ENCODE results near the gene C1QTNF8.

Gene C1QTNF8

GRCh38 chr16:1073566-1074378 is 22.3 kb downstream of the C1QTNF8 start:
- no peak for DNase-seq

- DNase-seq: no peak
Observed at GRCh38 chr16:1073262-1073558, 22.8 kb downstream of the C1QTNF8 start.

- DNase-seq: no peak
Observed at GRCh38 chr16:1072526-1073261, 23.4 kb downstream of the C1QTNF8 start, which contains the start of gene SSTR5. SSTR5 (plus strand) TSS chr16:1072747; CDS start chr16:1078869, 6,122 bp downstream.

GRCh38 chr16:1071561-1072225 is 24.4 kb downstream of the C1QTNF8 start:
- no peak for DNase-seq

GRCh38 chr16:1070864-1071408 is 25.1 kb downstream of the C1QTNF8 start:
- no peak for DNase-seq

GRCh38 chr16:1070084-1070863 is 25.8 kb downstream of the C1QTNF8 start:
- no peak for DNase-seq

GRCh38 chr16:1069154-1069553 is 26.9 kb downstream of the C1QTNF8 start:
- no peak for DNase-seq

GRCh38 chr16:1068451-1068850 is 27.6 kb downstream of the C1QTNF8 start:
- no peak for DNase-seq

GRCh38 chr16:1067629-1068028 is 28.4 kb downstream of the C1QTNF8 start:
- DNase-seq: no peak

- no peak for DNase-seq
Observed at GRCh38 chr16:1066584-1067172, 29.4 kb downstream of the C1QTNF8 start.

GRCh38 chr16:1065469-1066128 is 30.4 kb downstream of the C1QTNF8 start:
- no peak for DNase-seq

GRCh38 chr16:1063728-1064127 is 32.3 kb downstream of the C1QTNF8 start:
- no peak for DNase-seq

- no peak for DNase-seq
Observed at GRCh38 chr16:1062895-1063294, 33.1 kb downstream of the C1QTNF8 start.

GRCh38 chr16:1061769-1062505 is 34.1 kb downstream of the C1QTNF8 start:
- no peak for DNase-seq

- no peak for DNase-seq
Observed at GRCh38 chr16:1060416-1061340, 35.4 kb downstream of the C1QTNF8 start.

GRCh38 chr16:1059310-1059709 is 36.7 kb downstream of the C1QTNF8 start:
- DNase-seq: no peak

GRCh38 chr16:1058216-1058615 is 37.8 kb downstream of the C1QTNF8 start:
- no peak for DNase-seq

GRCh38 chr16:1057252-1057932 is 38.7 kb downstream of the C1QTNF8 start:
- DNase-seq: no peak

- DNase-seq: no peak
Observed at GRCh38 chr16:1056196-1056595, 39.8 kb downstream of the C1QTNF8 start.
